HG02759 (cell line): ENCODE data around the gene CYP2A13.
"Not testable (repeated sequence)": the region's sequence is repeated elsewhere in the genome, so short reads cannot be mapped to it uniquely, and the experiment has no call there.

Experiments used
- ATAC-seq: cut with Tn5 transposase; IDR thresholded peaks from one replicate; pipeline ENCODE4 v1.9.1; 2021; ENCODE audit warnings: mild to moderate bottlenecking, moderate library complexity; ENCODE audit not compliant: unreplicated experiment

The CYP2A13 gene, protein sequence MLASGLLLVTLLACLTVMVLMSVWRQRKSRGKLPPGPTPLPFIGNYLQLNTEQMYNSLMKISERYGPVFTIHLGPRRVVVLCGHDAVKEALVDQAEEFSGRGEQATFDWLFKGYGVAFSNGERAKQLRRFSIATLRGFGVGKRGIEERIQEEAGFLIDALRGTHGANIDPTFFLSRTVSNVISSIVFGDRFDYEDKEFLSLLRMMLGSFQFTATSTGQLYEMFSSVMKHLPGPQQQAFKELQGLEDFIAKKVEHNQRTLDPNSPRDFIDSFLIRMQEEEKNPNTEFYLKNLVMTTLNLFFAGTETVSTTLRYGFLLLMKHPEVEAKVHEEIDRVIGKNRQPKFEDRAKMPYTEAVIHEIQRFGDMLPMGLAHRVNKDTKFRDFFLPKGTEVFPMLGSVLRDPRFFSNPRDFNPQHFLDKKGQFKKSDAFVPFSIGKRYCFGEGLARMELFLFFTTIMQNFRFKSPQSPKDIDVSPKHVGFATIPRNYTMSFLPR

GRCh38 chr19:41088151-41088550 lies at the start of gene CYP2A13:
CYP2A13 (plus strand) TSS chr19:41088451; CDS start chr19:41088472, 21 bp downstream.
- ATAC-seq: no peak

DNA sequence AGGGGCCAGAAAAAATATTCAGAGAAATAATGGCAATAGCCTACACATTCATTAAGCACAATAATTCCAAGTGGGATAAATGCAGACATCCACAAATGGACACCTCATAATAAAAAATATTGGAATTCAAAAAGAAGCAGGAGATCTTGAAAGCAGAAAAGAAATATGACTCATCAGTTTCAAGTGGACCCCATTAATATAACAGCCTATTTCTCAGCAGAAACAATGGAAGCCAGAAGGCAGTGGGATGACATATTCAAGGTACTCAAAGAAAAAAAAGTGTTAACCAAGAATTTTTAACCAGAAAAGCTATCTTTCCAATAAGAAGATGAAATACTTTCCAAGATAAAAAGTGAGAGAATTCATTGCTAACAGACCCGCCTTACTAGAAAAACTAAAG lies 48.4 kb upstream of the CYP2A13 start:
- no peak for ATAC-seq

DNA sequence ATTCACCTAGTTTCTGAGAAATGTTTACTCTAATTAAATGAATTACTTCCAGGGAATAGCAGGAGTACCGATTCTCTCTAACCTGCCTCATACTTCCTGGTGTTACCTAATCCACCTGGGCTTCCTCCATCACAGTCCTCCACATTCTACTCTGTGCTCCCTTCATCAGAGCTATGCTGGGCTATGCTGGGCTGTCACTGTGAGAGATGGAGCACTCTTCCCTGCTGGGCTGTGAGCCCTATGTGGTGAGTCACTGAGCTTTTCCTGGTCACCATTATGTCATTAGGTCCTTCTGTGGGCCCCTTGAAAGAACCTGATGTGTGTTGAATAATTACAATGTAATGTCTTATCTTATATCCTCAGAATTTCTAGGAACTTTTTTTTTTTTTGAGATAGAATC lies 43.2 kb upstream of the CYP2A13 start:
- ATAC-seq: not testable (repeated sequence)

DNA sequence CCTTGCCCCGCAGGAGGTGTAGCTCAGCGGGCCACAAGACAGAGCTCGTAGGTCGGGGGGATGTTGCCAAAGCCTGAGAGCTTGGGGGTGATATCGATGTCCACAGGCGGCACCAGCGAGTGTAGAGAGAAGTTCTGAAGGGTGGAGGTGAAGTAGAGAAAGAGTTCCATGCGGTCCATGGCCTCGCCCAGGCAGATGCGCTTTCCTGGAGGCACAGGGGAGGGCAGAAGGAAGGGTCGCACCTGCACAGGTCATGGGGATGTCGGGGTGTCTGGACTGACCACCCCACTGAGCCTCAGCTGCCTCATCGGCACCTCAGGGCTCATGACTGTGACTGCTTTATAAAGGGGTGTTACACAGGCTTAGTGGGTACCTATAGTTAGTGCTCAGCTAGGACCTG lies 37.8 kb upstream of the CYP2A13 start:
- no peak for ATAC-seq

DNA sequence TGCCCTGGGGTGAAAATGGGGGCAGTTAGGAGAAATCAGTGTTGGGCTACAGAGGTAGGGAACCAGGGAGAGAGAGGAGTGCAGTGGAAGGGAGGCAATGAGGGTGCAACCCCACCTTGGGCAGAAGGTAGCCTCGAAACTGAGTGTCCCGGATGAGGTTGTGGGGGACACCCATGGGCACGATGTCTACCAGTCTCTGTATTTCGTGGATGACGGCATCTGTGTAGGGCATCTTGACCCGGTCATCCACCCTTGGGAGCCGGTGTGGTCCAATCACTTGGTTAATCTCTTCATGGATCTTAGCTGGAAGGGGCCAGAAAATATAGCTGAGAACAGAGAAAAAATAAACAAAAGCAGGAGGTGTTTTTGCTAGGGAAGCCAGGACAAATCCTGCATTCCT lies 36.1 kb upstream of the CYP2A13 start:
- not testable (repeated sequence) for ATAC-seq

GRCh38 chr19:41053331-41053730 lies 34.9 kb upstream of the CYP2A13 start:
- ATAC-seq: not testable (repeated sequence)

DNA sequence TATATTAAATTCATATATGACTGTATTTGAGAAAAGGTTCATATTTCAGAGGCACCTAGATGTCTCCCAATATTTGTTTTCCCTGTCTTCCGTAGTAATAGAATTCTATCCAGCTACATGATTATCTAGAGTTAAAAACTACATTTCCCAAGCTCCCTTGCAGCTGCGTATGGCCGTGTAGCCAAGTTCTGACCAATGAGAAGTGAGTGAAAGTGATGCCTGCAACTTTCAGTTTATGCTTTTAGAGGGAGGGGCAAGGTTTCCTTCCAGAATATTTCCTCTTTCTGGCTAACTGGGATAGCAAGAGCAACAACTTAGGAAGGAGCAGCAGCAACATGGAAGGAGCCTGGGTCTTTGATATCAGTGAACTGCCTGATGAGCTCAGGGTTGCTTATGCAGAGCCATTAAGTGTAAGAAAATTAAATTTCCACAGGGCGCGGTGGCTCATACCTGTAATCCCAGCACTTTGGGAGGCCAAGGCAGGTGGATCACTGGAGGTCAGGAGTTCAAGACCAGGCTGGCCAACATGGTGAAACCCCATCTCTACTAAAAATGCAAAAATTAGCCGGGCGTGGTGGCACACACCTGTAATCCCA lies 23.2 kb upstream of the CYP2A13 start:
- ATAC-seq: no peak

- ATAC-seq: no peak
These were observed 12.0 kb upstream of the CYP2A13 start for GRCh38 chr19:41076286-41076685.

DNA sequence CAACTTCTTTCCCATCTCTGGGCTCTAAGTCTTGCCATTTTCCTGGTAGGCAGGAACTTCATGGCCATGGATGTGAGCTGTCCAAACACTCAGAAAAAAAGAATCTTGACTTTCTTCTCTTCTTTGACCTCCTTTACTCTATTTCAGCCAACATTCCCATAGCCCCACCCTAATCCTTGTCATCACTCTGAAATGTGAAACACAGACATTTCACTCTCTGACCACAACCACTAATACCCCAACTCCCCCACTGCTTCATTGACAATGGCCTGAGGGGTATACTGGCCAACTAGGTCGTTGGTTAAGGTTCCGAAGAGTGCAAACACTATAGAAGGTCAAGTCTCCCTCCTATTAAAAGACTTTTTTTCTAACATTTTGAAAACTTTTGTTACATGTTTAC lies 4.7 kb upstream of the CYP2A13 start:
- no peak for ATAC-seq

DNA sequence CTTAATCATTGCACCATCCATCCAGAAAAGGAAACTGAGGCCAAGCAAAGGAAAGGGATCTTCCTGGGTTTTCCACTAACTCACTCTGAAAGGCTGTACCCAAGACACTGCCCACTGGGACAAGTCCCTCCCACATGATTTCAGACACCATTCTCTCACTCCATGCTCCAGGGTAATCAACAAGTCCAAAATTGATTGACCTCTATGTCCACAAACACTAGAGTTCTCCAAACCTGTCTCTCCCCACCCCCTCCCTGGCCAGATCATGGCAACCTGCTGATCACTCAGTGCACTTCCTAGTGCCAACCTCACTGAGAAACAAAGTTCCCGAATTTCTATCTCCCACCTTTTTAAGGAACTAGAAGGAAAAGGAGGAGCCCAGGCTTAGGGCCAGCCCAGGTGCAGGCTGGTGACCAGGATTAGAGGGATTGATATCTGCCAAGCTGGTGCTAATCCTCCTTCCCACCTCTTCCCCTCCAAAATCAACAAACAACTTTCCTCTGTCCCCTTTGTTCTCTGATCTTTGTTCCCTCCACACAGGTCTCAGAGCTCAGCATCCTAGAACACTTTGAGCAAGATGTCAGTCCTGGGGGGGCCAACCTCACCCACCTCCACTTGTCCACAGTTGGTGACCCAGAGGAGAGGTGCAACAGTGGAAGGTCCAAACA lies 2.4 kb upstream of the CYP2A13 start:
- no peak for ATAC-seq

GRCh38 chr19:41089959-41090358 lies 1.7 kb downstream of the CYP2A13 start:
- no peak for ATAC-seq

- no peak for ATAC-seq
These were observed 7.5 kb downstream of the CYP2A13 start for GRCh38 chr19:41095703-41096102.

- ATAC-seq: no peak
These were observed 8.1 kb downstream of the CYP2A13 start for GRCh38 chr19:41096353-41096752.

GRCh38 chr19:41097302-41097701 lies 9.1 kb downstream of the CYP2A13 start:
- ATAC-seq: no peak

- no peak for ATAC-seq
These were observed 10.5 kb downstream of the CYP2A13 start for GRCh38 chr19:41098762-41099161.

DNA sequence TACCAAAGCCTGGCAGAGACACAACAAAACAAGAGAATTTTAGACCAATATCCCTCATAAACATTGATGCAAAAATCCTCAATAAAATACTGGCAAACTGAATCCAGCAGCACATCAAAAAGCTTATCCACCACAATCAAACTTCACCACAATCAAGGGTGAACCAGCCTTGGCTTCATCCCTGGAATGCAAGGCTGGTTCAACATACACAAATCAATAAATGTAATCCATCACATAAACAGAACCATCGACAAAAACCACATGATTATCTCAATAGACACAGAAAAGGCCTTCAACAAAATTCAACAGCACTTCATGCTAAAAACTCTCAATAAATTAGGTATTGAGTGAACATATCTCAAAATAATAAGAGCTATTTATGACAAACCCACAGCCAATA lies 14.0 kb downstream of the CYP2A13 start:
- ATAC-seq: not testable (repeated sequence)

GRCh38 chr19:41106177-41106576 lies 17.9 kb downstream of the CYP2A13 start:
- ATAC-seq: no peak

DNA sequence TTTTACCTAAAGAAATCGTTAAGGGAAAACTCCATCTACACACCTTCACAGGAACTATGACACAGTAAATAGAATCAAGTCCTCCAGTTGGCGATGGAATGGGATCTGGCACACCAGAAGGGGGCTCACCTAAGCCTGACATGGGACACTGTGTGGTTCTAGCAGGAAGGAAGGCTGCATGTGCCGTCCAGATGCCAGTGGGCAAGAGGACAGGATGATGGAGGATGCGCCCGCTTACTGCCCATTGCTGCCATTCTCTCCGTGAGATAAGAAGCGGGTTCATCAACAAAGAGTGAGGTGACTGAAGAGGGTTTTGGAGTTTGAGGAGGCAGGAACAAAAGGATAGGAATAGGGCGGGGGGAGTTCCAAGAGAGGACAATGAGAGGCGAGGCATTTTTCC lies 23.0 kb downstream of the CYP2A13 start:
- ATAC-seq: no peak

- ATAC-seq: no peak
These were observed 23.6 kb downstream of the CYP2A13 start for GRCh38 chr19:41111750-41112295.

GRCh38 chr19:41112728-41113290 lies 24.6 kb downstream of the CYP2A13 start:
- ATAC-seq: no peak

DNA sequence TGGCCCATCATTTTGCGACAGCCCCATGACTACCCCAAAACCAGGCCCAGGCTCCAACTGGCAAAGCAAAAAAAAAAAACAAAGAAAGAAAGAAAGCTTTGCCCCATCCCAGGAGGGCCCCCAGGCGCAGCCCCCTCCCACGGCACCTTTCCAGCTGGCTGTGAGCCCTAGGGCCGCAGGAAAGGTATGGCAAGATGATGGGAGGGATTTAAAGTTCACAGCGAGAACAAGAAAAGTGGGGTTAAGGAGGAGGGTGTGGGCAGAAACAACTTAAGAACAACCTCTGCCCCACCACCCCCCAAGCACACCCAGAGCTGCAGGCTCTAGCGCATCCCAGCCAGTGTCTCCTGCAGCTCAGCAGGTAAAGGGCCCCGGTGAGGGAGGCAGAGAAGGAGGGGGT lies 25.9 kb downstream of the CYP2A13 start, which contains the start of gene CYP2F1:
Gene CYP2F1, plus strand, starts transcription at position 301 of the 400 bp plus-strand sequence. CDS start 1,757 bp downstream, outside the sequence.
- no peak for ATAC-seq
